DND-41 (cell line): ENCODE results near the gene OXER1.

ENCODE experiments used
- CTCF ChIP-seq: IDR thresholded peaks from 2 replicates; pipeline ENCODE4 v1.5.1; 2012; ENCODE audit warnings: borderline replicate concordance, low read length, moderate library complexity, mild to moderate bottlenecking; ENCODE audit not compliant: poor library complexity, severe bottlenecking; ENCODE audit errors: extremely low read depth
- EZH2 ChIP-seq: IDR thresholded peaks from 3 replicates; pipeline ENCODE4 v1.6.1; 2012; ENCODE audit warnings: borderline replicate concordance, low read depth, mild to moderate bottlenecking, moderate library complexity, low read length, inconsistent platforms; ENCODE audit not compliant: severe bottlenecking

- TF ChIP-seq CTCF (no peak), EZH2 (no peak)
Measured at GRCh38 chr2:42764901-42765300, 966 bp upstream of the OXER1 start.
